Stimulated activated CD8-positive, alpha-beta memory T cell treated with anti-CD3 and anti-CD28 coated beads, Interleukin-2, amount 100 ng/mL, for 1 hour (primary cell): Measurements from ENCODE around the gene MBOAT1.

Experiments used
- DNase-seq, 2 donors: peaks; one replicate each; pipeline ENCODE4 v3.0.0-alpha.2; 2020; ENCODE audit warnings: low read depth in 2 of 2

Gene MBOAT1

DNA sequence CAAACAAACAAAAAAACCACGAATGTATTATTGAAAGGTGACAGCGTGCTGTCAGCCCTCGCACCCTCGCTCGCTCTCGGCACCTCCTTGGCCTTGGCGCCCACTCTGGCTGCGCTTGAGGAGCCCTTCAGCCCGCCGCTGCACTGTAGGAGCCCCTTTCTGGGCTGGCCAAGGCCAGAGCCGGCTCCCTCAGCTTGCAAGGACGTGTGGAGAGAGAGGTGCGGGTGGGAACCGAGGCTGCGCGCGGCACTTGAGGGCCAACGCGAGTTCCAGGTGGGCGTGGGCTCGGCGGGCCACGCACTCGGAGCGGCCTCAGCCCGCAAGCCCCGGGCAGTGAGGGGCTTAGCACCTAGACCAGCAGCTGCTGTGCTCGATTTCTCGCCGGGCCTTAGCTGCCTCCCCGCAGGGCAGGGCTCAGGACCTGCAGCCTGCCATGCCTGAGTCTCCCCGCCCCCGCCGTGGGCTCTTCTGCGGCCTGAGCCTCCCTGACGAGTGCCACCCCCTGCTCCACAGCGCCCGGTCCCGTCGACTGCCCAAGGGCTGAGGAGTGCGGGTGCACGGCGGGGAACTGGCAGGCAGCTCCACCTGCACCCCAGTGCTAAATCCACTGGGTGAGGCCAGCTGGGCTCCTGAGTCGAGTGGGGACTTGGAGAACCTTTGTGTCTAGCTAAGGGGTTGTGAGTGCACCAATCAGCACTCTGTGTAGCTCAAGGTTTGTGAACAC is 20.9 kb upstream of the MBOAT1 start:
- no peak for DNase-seq

DNA sequence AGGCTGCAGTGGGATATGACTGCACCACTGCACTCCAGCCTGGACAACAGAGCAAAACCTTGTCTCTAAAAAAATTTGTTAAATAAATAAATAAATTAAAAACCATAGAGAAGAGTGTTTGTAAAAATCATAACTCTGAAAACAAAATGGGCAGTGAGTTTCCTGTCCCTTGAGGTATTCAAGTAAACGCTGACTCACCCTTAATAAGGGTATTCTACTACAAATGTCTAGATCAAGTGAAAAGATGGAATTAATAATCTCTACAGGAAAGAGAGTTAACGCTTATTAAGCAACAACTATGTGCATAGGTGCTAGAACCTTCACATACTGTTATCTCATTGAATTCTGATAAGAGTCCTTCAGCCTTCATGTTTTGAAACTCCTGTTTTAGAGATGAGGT is 19.9 kb upstream of the MBOAT1 start:
- DNase-seq = no peak

DNA sequence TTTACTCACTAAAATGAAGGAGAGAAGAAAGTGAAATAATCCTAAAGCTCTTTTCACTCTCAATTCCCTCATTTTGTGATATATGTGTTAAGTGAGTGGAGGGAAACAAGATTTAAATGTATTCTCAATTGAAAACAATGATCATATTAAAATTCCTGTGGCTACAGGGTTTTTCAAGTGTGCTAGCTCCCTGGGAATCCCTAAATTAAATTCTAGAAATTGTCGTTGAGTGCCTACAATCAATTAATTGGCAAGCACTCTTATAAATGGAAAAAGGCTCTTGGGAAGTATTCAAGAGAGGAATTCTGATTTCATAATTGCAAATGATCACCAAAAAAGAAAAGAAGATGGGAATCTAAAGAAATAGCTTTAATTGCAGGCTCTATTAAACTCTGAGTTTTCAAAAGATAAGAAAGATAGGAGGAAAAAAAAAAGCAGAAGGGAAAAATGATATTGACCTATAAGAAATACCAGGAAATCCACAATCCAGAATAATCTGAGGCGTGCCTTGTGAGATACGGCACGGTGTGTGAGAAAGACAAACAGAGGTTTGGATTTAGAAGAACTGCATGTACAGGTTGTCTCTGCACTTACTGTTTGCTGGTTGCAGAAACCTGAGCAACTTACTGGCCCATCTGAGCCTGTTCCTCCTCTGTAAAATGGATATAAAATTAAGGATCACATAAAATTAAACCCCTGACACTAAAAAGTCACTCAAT is 18.3 kb upstream of the MBOAT1 start:
- DNase-seq = no peak

DNA sequence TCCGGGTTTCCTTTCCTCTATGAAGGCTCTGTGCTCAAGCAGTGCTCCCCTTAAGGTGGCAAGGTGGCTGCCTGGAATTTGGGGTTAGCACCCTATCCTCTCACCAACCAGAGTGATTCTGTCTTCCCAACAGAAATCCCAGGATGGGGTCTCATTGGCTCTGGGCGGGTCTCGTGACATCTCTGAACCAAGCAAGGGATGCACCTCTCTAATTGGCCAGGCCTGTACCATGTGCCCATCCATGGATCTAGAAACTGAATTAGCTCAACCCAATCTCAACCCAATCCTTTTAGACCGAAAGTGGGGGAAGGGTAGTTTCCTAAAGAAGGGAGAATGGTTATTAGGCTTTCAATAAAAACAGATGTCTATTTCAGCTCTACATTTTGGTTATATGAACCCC is 17.6 kb upstream of the MBOAT1 start:
- DNase-seq = no peak

DNA sequence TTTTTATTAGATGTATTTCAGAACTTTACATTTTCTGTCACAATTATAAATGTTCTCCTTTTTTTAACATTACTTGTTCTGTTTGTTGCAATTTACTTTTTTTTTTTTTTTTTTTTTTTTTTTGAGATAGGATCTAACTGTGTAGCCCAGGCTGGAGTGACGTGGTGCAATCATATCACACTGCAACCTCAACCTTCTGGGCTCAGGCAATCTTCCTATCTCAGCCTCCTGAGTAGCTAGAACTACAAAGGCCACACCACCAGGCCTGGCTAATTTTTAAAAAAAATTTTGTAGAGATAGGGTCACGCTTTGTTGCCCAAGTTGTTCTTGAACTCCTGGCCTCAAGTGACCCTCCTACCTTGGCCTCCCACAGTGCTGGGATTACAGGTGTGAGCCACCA is 15.1 kb upstream of the MBOAT1 start:
- no peak for DNase-seq

DNA sequence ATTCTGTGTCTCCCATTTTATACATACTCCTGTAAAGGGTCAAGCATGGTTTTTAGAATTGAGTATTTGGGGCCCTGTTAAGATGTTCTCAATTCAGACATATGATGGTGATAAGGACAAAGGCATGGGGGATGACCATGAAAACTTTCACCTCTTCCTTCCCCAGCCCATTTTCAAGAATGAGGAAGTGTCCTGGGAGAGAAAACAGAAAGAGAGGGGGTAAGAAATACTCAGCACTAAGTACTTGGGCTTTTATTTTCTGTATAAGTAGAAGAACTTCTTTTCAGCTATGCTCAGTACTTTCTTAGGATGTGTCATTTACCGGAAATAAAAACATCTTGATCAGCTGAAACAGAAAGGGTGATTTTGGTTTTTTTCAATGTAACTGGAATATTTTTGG is 10.9 kb upstream of the MBOAT1 start:
- no peak for DNase-seq

DNA sequence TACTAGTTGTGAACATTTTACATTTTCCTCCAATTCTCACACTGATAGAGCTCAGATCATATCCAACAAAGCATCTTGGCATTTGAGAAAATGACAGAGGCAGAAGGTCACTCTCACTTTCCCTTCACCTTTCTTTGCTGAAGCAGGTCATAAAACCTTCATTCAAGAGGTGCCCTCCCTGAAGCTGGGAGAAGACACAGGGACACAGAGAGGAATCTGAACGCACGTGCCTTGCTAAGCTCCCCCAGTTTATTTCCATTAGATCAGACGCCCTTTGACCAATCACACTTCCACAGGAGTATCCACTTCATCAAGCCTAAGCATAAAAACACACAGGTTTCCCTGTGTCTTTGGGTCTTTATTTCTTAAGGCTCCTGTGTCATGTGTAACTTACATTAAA is 9.2 kb upstream of the MBOAT1 start:
- no peak for DNase-seq

DNA sequence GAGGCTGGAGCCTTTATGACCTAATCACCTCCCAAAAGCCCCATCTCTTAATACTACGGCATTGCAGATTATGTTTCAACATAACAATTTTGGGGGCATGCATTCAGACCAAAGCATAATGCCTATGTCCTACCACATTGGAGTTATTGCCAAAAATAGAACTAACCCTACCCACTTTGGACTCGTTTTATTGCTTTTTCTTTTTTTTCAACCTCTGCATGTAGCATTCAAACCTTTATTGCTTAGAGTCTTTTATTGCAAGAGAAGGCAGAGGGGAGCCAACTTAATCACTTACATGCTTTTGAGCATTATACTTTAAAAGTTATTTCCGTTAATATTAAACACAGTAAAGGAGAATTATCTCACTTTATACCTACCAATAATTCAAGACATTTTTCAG is 8.1 kb upstream of the MBOAT1 start:
- DNase-seq = no peak

DNA sequence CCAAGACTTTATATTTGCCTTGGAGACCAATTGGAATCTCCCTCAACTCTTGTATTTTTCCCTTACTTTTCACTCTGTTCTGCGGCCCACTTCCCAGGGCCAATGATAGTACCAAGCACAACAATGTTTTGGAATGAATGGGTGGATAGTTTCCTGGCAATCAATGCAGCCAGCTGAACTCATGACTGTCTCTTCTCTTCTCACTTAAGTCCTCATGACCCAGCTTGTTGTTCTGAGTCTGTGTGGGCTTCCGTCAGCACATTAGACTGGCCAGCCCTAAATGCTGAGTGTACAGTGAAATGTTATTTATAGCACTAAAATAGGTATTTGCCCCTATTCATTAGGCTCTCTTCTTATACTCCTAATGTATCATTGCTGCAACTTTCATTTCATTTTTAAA is 5.6 kb upstream of the MBOAT1 start:
- DNase-seq = no peak

DNA sequence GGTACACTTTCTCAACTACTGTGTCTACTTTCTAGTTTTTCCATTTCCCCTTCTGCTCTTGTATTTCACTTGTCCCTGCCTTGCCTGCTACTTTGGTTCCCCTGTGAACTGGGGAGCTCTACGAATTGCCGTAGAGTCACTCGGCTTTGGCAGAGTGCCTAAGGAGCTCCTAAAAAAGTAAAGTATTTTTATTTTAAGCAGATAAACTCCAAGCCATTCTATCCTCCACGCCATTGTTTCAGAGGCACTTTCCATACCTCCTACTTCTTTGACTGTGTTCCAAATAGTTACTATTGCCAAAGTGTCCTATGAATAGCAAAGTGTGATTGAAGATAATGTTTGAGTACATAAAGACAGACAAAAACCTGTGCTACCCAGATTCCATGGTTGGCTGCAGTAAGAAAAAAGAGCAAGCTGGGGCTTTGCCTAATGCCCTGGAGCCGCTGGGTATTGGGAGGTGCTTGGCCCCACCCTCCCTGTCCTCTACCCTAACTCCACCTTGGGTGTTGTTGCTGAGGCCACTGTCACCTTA is 5.1 kb upstream of the MBOAT1 start:
- DNase-seq = no peak

DNA sequence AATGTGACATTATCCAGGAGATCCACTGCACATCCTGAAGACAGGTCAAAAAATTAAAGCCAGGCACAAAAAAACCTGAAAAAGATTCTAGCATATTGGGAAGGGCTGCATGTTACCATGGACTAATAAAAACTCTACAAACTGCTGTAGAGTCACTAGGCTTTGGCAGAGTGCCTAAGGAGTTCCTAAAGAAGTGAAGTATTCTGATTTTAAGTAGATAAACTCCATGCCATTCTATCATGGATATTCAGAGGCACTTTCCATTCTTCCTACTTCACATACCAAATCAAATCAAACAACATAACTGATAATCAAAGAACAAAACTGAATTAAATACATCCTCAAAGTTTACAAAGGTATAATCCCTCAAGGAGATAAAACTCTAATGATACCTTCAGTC is 3.0 kb upstream of the MBOAT1 start:
- DNase-seq = no peak

DNA sequence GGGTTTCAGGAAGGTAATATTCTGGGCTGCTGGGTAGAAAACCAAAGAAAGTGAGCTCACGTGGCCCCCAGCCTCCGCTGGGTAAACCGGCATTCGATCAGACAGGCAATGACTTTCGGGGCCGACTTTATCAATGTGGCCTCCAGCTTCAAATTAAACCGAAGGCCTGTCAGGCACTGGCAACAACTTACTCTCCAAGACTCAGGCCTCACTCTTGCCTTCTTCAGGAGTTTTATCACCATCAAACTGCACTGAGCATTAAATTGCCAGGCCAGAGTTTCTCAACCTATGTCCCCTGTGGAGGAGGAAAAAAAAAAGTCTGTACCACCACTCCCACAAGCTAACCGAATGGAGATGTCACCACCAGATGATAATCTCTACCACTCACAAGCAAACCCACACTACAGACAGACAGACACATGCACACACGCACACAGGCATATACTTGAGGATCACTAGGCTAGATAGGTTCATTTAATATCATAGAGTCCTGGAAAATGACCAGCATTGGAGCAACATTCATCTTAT is 1.1 kb upstream of the MBOAT1 start:
- DNase-seq = no peak

DNA sequence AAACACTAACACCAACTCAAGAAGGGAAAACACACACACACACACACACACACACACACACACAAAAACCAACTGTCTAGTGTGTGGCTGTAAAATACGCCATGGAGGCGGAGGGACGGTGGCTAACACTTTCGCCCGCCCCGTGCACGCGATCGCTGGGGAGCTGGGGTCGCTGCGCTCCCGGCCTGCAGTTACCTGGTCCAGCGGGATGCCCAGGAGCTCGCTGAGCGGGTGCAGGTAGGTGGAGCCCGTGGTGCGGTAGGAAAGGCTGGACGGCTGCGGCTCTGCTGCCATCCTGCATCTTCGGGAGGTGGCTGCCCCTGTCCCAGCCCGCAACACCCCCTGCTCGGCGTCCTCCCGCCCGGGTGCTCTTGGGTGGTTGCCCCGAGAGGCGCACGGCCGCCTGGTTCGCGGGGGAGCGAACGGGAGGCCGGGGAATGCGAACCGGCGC is 303 bp downstream of the MBOAT1 start:
- no peak for DNase-seq

DNA sequence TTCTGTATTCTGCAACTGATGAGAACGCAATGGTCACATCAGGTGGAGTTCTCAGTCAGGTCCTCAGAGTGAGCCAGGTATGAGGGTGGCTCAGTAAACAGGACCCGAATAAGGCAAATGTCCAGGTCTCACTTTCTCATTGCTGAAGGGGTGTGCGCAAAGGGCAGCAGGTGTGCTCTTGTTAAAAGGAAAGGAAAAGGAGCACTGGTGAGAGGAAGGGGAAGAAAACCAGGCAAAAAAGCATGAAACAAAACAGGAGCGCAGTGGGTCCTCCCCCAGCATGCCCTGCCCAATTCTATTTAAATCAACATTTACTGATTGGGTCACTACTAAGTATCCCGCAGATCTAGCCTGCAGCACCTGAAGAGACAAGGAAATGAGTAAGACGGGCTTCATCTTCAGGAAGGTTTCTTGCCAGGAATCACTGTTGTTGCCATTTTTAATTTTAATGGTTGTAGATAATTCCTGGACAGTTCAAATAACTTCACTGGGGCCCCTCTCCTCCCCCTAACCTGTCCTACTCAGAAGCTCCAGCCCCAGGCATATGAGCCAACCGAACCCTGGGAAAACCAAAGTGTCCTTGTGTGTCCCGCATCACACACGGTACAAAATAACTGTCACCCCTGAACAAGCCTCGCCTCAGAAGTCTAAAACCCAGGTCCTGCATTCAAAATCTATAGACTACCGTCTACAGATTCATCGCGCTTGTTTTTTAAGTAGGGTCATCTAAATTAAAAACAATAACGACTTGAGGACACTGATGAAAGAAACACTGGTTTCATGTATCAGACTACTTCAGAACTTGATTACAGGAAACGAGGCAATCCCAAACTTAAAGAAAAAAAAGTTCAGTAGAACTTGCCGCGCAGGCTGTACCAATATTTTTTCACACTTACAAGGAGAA is 980 bp downstream of the MBOAT1 start:
- no peak for DNase-seq

DNA sequence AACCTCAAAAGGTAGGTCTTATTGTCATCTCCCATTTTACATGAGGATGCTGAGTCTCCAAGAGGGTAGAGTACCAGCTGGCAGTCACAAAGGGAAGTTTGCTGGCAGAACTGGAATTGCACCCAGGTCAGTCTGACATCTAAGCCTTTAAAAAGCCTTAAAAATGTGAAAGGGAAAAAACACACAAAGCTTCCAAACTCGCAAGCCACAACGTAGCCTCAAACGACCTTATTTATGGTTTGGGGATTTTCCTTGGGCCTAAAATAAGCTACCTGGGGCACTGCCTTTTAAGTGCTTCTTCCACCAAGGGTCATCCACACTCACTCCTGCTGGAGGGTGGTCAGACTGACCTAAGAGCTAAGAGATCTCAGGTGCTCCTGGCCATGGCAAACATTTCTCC is 2.1 kb downstream of the MBOAT1 start:
- DNase-seq = no peak

DNA sequence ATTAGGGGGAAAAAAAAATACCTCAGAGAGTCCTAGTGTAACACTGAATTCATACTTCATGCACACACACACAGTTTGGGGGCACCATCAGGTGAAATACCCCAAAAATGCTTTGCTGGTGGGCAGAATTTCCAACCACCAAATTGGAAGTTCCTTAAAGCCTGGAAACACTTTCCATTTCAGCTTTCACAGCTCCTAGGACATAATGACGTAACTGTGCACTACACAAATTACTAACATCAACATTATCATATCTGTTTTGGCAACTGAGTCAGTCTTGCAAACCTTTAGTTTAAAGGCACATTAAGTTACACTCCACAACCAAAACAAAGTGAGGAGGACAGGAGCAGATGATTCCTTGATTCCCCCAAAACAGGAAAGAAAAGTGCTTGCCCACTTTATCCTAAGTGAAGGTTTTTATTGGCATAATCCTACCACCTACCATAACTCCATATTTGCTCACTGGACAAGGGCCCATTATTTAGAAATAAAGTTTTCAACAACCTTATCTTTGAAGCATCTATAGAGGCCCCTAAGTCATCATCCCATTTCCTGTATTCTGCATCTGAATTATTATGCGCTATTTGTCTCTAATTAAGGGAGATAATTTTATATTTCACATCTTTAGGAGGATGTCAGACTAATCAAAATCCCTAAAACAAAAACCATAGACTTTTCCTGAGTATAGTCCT is 3.4 kb downstream of the MBOAT1 start:
- DNase-seq = no peak

DNA sequence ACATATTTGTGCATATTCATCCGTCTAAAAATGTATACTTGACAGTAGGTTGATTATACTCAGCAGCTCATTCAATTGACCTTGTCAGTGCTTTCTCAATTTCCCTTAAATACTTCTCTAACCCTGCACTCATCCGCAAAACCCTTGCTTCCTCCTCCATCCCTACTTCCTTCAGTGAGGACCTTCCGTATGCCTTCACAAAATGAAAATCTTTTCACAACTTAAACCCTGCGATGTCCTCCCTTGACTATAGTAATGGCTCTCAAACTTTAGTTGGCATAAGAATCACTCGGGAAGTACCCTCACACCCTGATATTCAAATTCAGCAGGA is 5.2 kb downstream of the MBOAT1 start:
- no peak for DNase-seq

DNA sequence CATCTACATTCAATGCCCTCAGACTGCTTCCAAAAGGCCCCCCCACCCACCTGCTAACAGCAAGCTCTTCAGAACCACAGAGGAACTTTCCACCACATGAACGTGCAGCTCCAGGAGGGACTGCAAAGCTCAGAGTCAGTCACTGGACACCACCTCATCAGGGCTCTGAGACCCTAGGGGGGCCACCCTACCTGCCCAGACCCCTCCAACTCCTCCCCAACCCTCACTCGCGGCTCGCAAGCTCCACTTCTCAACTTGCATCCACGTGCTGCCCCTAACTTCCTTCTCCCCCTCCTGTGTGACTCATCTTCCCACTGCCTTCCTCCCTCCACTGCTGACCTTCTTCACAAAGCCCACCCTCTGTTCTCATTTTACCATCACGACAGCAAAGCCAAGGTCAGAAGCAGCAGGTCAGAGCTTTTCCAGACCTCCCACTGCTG is 6.5 kb downstream of the MBOAT1 start:
- DNase-seq = no peak

DNA sequence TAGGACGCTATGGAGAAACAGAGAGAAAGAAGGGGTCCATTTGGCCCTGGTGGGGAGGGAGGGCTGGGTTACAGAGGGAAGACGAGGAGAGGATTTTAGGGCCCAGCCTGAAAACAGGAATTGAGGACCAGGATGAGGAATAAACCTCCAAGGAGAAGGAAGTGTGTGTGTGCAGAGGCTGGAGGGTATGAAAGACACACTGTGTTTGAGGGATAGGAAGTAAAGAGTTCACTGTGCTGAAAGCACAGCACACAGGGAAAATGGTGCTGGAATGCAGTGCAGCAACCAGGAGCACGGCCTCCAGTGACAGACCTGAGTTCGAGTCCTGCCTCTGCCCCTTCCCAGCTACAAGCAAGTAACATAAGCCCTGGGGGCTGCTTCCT is 7.8 kb downstream of the MBOAT1 start:
- no peak for DNase-seq

DNA sequence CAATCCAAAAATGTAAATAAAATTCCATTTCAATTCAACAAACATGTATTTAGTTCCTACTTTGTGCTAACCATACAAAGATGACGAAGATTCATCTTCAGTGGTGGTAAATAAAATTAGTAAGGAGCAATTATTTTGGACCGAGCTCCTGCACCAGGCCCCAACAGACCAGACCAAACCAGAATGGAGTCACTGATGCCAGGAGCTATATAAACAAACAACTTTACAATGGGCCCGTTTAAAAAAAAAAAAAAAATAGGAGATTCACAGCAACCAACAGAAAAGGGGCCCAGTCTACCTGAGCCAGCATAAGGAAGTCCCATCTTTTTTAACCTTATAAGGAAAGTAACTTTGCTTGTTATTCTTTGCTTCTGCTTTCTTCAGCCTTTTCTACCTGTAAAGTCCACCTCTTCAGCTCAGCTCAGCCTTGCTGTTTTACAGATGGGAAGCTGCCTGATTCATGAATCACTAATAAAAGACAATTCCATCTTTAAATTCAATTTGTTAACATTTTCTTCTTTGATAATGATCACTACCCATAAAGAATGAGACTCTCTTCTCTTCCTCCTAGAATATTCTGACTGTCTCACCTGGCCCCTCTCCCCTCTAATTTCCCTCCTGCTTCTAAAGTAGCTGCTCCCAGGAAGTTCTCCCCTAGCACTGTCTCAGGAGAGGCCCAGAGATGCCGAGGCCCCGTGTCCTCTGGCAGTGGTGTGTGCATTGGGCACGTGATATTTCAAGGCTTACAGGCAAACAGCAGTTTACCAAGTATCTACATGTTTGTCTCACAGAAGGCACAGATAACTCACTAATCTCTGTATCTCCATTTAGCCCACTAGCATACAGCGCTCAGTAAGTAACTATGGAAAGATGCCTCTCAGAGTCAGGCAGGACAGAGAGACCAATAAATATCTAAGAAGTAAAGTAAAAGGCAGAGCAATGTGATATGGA is 8.4 kb downstream of the MBOAT1 start:
- no peak for DNase-seq
